HepG2 (cell line): ENCODE data around the gene UNC13D. TPM values are rescaled to one million over a fixed set of nuclear protein-coding genes. Genes with fewer than 3 reads are reported as not detected.
A peak's percentile ranks its signal among the peaks of the same experiment; 100 is the strongest.

Experiments used
- ATF2 ChIP-seq: sonication (generic); formaldehyde crosslinking; IDR thresholded peaks from 2 replicates; pipeline ENCODE4 v1.4.0; 2020; ENCODE audit warnings: missing genetic modification reagents
- CREB1 ChIP-seq, 2 experiments: fragments of 450-650 bp in 1 of 2; IDR thresholded peaks; 2 replicates each; pipeline ENCODE4 v1.6.1; 2016 to 2017; ENCODE audit warnings: control low read depth in 1 of 2, mild to moderate bottlenecking in 1 of 2, missing compliant biosample characterization in 1 of 2, missing genetic modification characterization in 1 of 2
- DDIT3 ChIP-seq: sonication (generic); formaldehyde crosslinking; IDR thresholded peaks from 2 replicates; pipeline ENCODE4 v1.4.0; 2020; ENCODE audit warnings: mild to moderate bottlenecking, missing genetic modification reagents
- FIP1L1 ChIP-seq: fragments of 200-400 bp; formaldehyde crosslinking; IDR thresholded peaks from 2 replicates; pipeline ENCODE4 v1.6.1; 2018; ENCODE audit warnings: low read depth, mild to moderate bottlenecking, low read length, moderate library complexity, borderline replicate concordance; ENCODE audit not compliant: insufficient read depth
- FOSL1 ChIP-seq: sonication (generic); formaldehyde crosslinking; IDR thresholded peaks from 2 replicates; pipeline ENCODE4 v1.9.0; 2021; ENCODE audit warnings: missing genetic modification reagents, borderline replicate concordance
- HNF4A ChIP-seq: sonication (generic); formaldehyde crosslinking; IDR thresholded peaks from 2 replicates; pipeline ENCODE4 v1.4.0; 2020; ENCODE audit warnings: missing genetic modification reagents
- HNRNPH1 ChIP-seq: fragments of 200-400 bp; formaldehyde crosslinking; optimal IDR thresholded peaks from 2 replicates; pipeline ENCODE3; 2017; ENCODE audit warnings: mild to moderate bottlenecking, low read depth, low read length
- MXD3 ChIP-seq: IDR thresholded peaks from 2 replicates; pipeline ENCODE4 v1.6.1; 2016; ENCODE audit warnings: mild to moderate bottlenecking, missing biosample characterization, missing genetic modification reagents
- SP140L ChIP-seq: sonication (generic); formaldehyde crosslinking; IDR thresholded peaks from 2 replicates; pipeline ENCODE4 v1.4.0; 2020; ENCODE audit warnings: missing genetic modification reagents, borderline replicate concordance
- SP5 ChIP-seq: IDR thresholded peaks from 2 replicates; pipeline ENCODE4 v1.6.1; 2016; ENCODE audit warnings: low read depth, borderline replicate concordance
- THAP7 ChIP-seq: sonication (generic); formaldehyde crosslinking; IDR thresholded peaks from 2 replicates; pipeline ENCODE4 v1.8.1; 2023; ENCODE audit warnings: mild to moderate bottlenecking, missing genetic modification reagents
- TOPORS ChIP-seq: sonication (generic); formaldehyde crosslinking; IDR thresholded peaks from 2 replicates; pipeline ENCODE4 v1.8.0; 2023; ENCODE audit warnings: mild to moderate bottlenecking, missing genetic modification reagents
- ZBTB10 ChIP-seq: sonication (generic); formaldehyde crosslinking; IDR thresholded peaks from 2 replicates; pipeline ENCODE4 v1.4.0; 2020; ENCODE audit warnings: missing genetic modification reagents, borderline replicate concordance
- ZBTB33 ChIP-seq: sonication (generic); formaldehyde crosslinking; IDR thresholded peaks from 2 replicates; pipeline ENCODE4 v1.4.0; 2020; ENCODE audit warnings: missing genetic modification reagents
- ZBTB37 ChIP-seq: sonication (generic); formaldehyde crosslinking; IDR thresholded peaks from 2 replicates; pipeline ENCODE4 v1.4.0; 2020; ENCODE audit warnings: mild to moderate bottlenecking, missing genetic modification reagents
- ZIK1 ChIP-seq: sonication (generic); formaldehyde crosslinking; IDR thresholded peaks from 2 replicates; pipeline ENCODE4 v1.5.0; 2020; ENCODE audit warnings: mild to moderate bottlenecking, low read depth, missing genetic modification reagents, borderline replicate concordance
- ZNF543 ChIP-seq: sonication (generic); formaldehyde crosslinking; IDR thresholded peaks from 2 replicates; pipeline ENCODE4 v1.4.0; 2020; ENCODE audit warnings: mild to moderate bottlenecking, missing genetic modification reagents
- ZNF776 ChIP-seq: sonication (generic); formaldehyde crosslinking; IDR thresholded peaks from 2 replicates; pipeline ENCODE4 v1.4.0; 2020; ENCODE audit warnings: mild to moderate bottlenecking, missing genetic modification reagents
- ZSCAN9 ChIP-seq: IDR thresholded peaks from 2 replicates; pipeline ENCODE4 v1.6.1; 2016; ENCODE audit warnings: borderline replicate concordance
- polyA plus RNA-seq, 8 experiments: library from polyadenylated mRNA; depleted of rRNA in 3 of 8; stranded (reverse) in 7 of 8; unstranded in 1 of 8; fragments of >200 nt; fragmentation: Illumina TruSeq in 4 of 8; extraction: Trizol in 4 of 8; gene quantifications; 2 replicates each; pipeline versions ENCODE4 v1.2.1 to v1.2.3, GENCODE V29; 2011 to 2016; ENCODE audit warnings: low read depth in 4 of 8, missing spikeins in 1 of 8, mixed read lengths in 1 of 8; ENCODE audit not compliant: insufficient read depth in 1 of 8
- total RNA-seq, 5 experiments: library from RNA; depleted of rRNA; stranded (reverse); fragments of >200 nt; fragmentation: Illumina TruSeq; extraction: Trizol; gene quantifications; 2 replicates each; pipeline ENCODE4 v1.2.3, GENCODE V29; 2016; ENCODE audit warnings: low read depth in 1 of 5

UNC13D gene
- total and polyA plus RNA-seq, 2 of the 13 experiments (the other 11 are each of a cell fraction or from before 2014, with no cell fraction given): 29.7 to 42.7 TPM

- TF ChIP-seq SP140L (CRISPR knock-in tag) (no peak), ZNF543 (no peak), HNRNPH1 (peak; percentile 26), TOPORS (no peak; the same call in 1 of the 2 replicates), MXD3 (CRISPR knock-in tag) (peak; percentile 81), ZIK1 (no peak; the same call in 1 of the 2 replicates), SP5 (CRISPR knock-in tag) (peak; percentile 90), THAP7 (CRISPR knock-in tag) (no peak), CREB1 (IDR thresholded peaks at IDR 0.05) (peak; percentile 82), CREB1 (CRISPR knock-in tag; IDR thresholded peaks at IDR 0.05) (no peak), ZBTB10 (CRISPR knock-in tag) (no peak), ZSCAN9 (CRISPR knock-in tag) (no peak), DDIT3 (CRISPR knock-in tag) (no peak), ZNF776 (CRISPR knock-in tag) (no peak), HNF4A (CRISPR knock-in tag) (peak; percentile 43), ZBTB37 (CRISPR knock-in tag) (no peak), FOSL1 (CRISPR knock-in tag) (no peak), ZBTB33 (CRISPR knock-in tag) (peak; percentile 83), FIP1L1 (no peak; the same call in 1 of the 2 replicates), ATF2 (no peak; the same call in 1 of the 2 replicates)
Measured at GRCh38 chr17:75845058-75845711, 981 bp upstream of the UNC13D start (continued).
